GM18502 (cell line): ENCODE data around the gene PROK1.
A peak's percentile ranks its signal among the peaks of the same experiment; 100 is the strongest.

Experiments used
- ATAC-seq: cut with Tn5 transposase; IDR thresholded peaks from one replicate; pipeline ENCODE4 v1.9.1; 2021; ENCODE audit warnings: mild to moderate bottlenecking; ENCODE audit not compliant: unreplicated experiment, poor library complexity

The PROK1 gene

GRCh38 chr1:110484801-110485200 is 33.9 kb downstream of the PROK1 start:
- ATAC-seq, result no peak

- ATAC-seq, result no peak
Measured at GRCh38 chr1:110485725-110486124, 34.8 kb downstream of the PROK1 start.

DNA sequence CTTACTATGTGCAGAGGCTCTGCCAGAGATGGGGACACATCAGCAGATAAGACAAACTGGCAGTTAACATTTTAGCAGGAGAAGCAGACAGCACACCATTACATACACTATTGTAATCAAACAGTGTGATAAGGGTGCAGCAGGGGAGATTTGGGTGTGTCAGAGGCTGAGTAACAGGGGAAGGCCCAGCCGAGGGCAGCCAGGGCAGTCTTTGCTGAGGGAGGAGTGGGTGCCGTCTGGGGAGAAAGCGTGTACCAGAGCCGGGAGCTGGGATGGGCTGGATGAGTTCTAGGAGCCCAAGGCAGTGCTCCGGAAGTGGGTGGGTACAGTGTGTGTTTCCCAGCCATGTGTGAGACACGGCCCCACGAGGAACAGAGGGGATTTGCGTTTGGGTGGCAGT is 36.8 kb downstream of the PROK1 start:
- ATAC-seq, result no peak

GRCh38 chr1:110488161-110488560 is 37.2 kb downstream of the PROK1 start:
- ATAC-seq, result no peak

DNA sequence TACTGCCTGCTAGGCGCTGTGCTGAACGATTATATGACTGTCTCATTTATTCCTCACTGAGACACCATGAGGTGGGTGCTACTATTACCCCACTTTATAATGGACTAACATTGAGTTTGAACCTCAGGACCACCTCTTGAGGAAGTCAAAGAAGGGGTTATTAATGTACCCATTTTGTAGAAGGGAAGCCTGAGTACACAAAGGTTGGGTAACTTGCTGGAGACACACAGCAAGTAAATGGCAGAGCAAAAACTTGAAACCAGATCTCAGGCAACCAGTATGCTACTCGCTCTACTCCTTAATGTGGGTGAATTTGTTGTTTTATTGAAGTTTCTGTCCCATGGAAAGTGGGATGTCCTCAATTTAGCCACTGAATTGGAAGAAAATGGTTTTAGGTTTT is 37.9 kb downstream of the PROK1 start:
- no peak for ATAC-seq

- ATAC-seq, result no peak
Measured at GRCh38 chr1:110489406-110489805, 38.5 kb downstream of the PROK1 start.

DNA sequence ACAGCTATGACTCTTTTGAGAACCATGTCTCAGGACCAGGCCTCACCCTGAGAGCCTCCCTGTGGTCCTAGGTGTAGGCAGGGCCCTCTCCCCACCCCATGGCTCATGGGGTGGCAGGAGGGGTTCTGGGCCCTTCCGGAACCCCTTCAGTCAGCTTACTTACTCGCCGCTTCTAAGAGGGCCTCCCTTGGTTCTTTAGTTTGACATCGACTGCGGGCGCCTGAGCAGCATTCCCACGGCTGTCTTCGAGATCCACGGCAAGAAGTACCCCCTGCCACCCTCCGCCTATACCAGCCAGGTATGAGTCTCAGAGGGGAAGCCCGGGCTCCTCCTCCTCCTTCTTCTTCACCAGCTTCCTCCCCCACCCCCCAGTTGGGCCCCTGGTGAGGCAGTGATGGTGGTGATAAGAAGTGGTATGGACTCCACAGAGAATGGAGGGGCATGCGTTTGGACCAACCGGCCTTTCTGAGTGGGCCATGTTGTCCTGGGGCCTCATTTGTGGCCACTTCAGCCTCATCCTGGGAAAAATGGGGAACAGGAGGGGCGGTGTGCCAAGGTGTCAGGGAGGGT is 39.1 kb downstream of the PROK1 start:
- no peak for ATAC-seq

GRCh38 chr1:110490791-110491451 is 40.0 kb downstream of the PROK1 start:
- no peak for ATAC-seq

GRCh38 chr1:110492573-110492972 is 41.6 kb downstream of the PROK1 start:
- ATAC-seq, result no peak

GRCh38 chr1:110493059-110493699 is 42.2 kb downstream of the PROK1 start:
- no peak for ATAC-seq

- ATAC-seq, result no peak
Measured at GRCh38 chr1:110494036-110494435, 43.1 kb downstream of the PROK1 start.

DNA sequence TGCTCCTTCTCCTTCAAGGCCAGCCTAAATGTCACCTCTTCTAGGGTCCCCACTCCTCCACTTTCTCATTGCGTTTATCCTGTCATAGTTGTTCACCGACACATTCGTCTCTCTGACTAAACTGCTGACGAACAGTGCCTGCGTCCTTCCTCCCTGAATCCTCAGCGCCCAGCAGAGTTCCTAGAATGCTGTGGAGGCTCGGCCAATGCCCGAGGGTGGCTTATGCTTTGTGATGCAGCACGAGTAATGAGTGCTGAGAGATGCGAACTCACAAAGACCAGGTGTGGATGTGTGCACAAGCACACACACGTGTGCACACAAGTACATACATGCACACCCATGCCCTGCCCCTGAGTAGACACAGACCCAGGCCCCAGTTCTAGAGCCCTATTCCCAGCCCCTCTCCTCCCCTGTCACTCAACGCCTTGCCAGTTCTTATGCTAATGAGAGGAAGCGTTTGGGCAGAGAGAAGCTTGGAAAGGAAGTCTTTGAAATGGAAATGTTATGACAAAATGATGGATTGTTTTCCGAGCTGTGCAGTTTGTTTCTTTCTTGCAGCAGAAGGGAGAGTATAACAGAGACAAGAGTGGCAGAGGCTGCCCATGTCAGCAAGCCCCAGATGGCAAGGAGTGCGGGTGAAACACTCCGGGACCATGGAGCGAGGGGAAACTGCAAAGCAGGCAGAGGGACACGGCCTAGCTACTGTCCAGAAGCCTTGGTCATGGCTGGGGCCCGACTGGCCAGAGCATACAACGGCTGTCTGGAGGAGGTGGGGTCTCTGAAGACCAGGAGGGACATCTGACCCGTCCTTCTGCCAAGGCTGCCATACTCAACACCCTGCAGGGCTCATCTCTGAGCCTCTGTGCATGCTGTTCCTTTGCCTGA is 43.8 kb downstream of the PROK1 start:
- no peak for ATAC-seq

- peak; percentile 56 for ATAC-seq
Measured at GRCh38 chr1:110495926-110496600, 45.1 kb downstream of the PROK1 start.

- no peak for ATAC-seq
Measured at GRCh38 chr1:110498270-110498669, 47.3 kb downstream of the PROK1 start.

- no peak for ATAC-seq
Measured at GRCh38 chr1:110501488-110502132, 50.7 kb downstream of the PROK1 start.

DNA sequence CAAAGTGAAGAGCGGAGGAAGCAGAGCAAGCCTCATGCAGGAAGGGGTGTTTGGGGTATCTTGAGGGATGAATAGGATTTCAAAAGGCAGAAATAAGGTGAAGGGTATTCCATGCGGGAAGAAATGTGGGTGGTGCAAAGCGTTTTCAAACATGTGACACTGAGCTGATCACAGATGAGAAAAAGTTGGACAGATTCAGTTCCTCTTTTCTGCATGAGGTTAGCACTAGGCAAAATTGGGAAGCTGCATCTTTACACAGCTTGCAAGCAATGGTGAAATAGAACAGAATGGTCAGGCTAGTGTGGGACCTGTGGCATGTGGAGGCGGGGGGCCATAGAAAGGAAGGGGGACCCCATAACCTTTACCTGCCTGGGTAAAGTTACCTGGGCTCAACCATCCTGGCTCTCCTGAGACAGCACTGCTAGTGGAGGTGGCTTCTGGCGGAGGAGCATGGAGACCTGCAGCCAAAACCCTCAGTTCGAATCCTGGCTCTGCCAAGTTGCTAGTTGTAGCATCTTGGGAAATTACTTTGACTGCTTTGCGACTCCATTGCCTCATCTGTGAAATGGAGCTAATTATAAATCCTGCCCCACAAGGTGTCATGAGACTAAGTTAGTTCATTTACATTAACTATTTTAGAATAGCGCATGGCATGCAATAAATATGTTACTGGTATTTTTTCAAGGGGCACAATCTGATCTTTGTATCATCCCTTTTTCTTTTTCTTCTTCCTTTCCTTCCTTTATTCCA is 51.6 kb downstream of the PROK1 start:
- ATAC-seq, result no peak

DNA sequence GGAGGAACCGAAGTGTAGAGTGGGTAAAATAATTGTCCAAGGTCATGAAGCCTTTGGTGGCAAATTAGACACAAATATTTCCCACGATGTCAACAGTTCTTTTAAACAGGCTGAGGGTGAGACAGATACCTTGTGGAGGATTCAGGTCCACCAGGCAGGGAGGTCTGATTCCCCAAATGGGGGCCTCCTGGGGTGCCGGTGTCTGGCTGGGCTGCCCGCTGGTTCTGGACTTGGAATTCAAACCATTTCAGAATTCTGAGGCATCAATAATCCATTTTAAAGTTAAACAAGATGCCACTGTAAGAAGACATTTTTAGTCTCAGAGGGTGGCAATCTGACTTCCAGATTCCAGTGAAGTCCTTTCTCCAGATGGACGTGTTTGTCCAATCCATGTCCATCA is 52.5 kb downstream of the PROK1 start:
- no peak for ATAC-seq

DNA sequence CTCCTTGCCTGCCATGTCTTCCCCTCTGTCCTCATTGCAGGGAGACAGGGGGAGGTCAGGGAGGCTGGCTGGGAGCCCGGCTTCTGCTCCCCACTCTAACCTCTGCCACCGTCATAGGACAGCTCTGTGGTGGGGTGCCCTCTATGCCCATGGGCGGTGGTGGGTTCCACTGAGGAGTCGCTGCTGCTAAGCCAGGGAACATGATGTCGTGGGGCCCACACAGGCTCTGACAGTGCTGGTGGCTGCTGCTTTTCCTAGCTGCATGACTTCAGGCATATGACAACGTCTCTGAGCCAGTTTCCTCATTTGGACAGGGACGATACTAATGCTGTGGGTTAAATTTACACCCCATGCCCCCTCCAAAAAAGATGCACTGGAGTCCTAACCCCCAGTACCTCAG is 53.3 kb downstream of the PROK1 start:
- ATAC-seq, result no peak

GRCh38 chr1:110505596-110505995 is 54.6 kb downstream of the PROK1 start:
- ATAC-seq, result no peak
